Measurements from ENCODE around the gene RBKS. TPM values are rescaled to one million over a fixed set of nuclear protein-coding genes. Genes with fewer than 3 reads are reported as not detected.

Gene RBKS
- total and polyA plus RNA-seq, 2 of the 8 experiments (the other 6 are each of a cell fraction or from before 2014, with no cell fraction given): 1.1 to 1.5 TPM

DNA sequence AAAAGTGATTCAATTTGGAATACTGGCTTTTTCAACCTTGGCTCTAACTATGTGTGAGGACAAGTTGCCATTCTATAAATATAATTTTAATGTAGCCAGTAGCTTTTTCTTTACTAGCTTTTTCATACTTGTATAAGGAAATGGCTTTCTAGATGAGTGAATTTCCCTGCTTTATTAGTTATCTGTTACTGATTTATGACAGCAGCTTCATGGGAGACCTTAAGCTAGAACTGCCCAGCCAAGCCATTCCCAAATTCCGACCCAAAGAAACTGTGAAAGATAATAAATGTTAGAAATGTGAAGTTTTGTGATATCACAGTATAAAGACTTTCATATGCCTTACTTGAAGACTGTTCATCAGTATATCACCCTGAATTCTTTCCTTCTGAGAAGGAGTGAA lies 32.7 kb upstream of the RBKS start:
- H3K4ac ChIP-seq (replicated peaks; ENCODE audit: insufficient read length, low read depth, low read length): no peak overlapping the region
- H3K4me1 ChIP-seq (replicated peaks in 1 of 4; ENCODE audit: control insufficient read depth in 3 of 4, insufficient read depth in 4 of 4, low read length in 3 of 4): no peaks in the 10 kb centered on the region
- no peak overlapping the region for H3K18ac ChIP-seq (ENCODE audit: extremely low read depth, low read length)
- no peak overlapping the region for H2BK5ac ChIP-seq (ENCODE audit: low read depth, low read length)
- H2BK20ac ChIP-seq (ENCODE audit: low read length): no peak overlapping the region
- H2BK120ac ChIP-seq (replicated peaks; ENCODE audit: low read depth, low read length): no peak overlapping the region
- 100% methylated on average over 1 of the region's 1 CpG; no CpG with 5 or more reads in 1 of the 2 experiments for WGBS, 2 experiments (ENCODE audit: extremely low coverage in 1 of 2, insufficient coverage in 1 of 2, insufficient read length in 1 of 2, insufficient replicate concordance in 2 of 2, low coverage in 1 of 2, low lambda C conversion rate in 2 of 2, missing lambda C conversion rate in 1 of 2)
- H3K4me3 ChIP-seq (ENCODE audit: extremely low read depth in 1 of 4, insufficient read depth in 2 of 4, low read depth in 3 of 4, low read length in 4 of 4): no peak overlapping the region
- TF ChIP-seq POLR2AphosphoS5 (IDR thresholded peaks at IDR 0.05; ENCODE audit: low read depth, low read length) (no peak), BCL11A (IDR thresholded peaks at IDR 0.05; ENCODE audit: low read depth in 2 of 2, low read length in 2 of 2) (no peak), RNF2 (IDR thresholded peaks at IDR 0.05; ENCODE audit: borderline replicate concordance, low read depth, low read length, missing control alignments, poor library complexity, severe bottlenecking) (no peak), CBX5 (IDR thresholded peaks at IDR 0.05; ENCODE audit: low read depth, low read length) (no peak), SP4 (IDR thresholded peaks at IDR 0.05; ENCODE audit: low read length) (no peak), KDM4A (IDR thresholded peaks at IDR 0.05; ENCODE audit: low read depth, low read length, severe bottlenecking) (no peak), TCF12 (IDR thresholded peaks at IDR 0.05; ENCODE audit: low read depth, low read length) (no peak)
- TF ChIP-seq, protein P1, sequence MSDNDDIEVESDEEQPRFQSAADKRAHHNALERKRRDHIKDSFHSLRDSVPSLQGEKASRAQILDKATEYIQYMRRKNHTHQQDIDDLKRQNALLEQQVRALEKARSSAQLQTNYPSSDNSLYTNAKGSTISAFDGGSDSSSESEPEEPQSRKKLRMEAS (IDR thresholded peaks at IDR 0.05): no peak
- no peak overlapping the region for H4K5ac ChIP-seq (ENCODE audit: insufficient read length, low read depth, low read length)
- no peak overlapping the region for H3K9ac ChIP-seq (replicated peaks in 1 of 4; ENCODE audit: extremely low read depth in 1 of 4, low read depth in 3 of 4, low read length in 3 of 4)
- H4K91ac ChIP-seq (replicated peaks; ENCODE audit: insufficient read length, low read length): no peak overlapping the region
- H4K8ac ChIP-seq (ENCODE audit: extremely low read depth, insufficient read depth, low read length): no peak overlapping the region
- H2BK12ac ChIP-seq (ENCODE audit: low read depth, low read length): no peak overlapping the region
- ChIA-PET POLR2A (ENCODE audit: partially characterized antibody) (no interaction called here), CTCF (ENCODE audit: partially characterized antibody) (interaction anchor here (0.7 to 1.3 kb wide), 2 partner anchors 9 kb away, joined by 3 read pairs; no protein-coding TSS in a partner anchor)
- no peak overlapping the region for H3K56ac ChIP-seq (replicated peaks; ENCODE audit: insufficient read length, low read depth, low read length)
- no peaks in the 10 kb centered on the region for H3K36me3 ChIP-seq (ENCODE audit: control insufficient read depth in 2 of 4, insufficient read depth in 4 of 4, low read length in 3 of 4)
- H3K27ac ChIP-seq (ENCODE audit: low read depth, low read length): no peak overlapping the region
- no peak overlapping the region for H3K14ac ChIP-seq (ENCODE audit: insufficient read length)
- H3K79me2 ChIP-seq (ENCODE audit: control insufficient read depth in 1 of 2, insufficient read depth in 2 of 2, low read length in 2 of 2): no peaks in the 10 kb centered on the region
- DNase-seq (ENCODE audit: low read depth in 1 of 2, low spot score in 2 of 2): no peak
- no peaks in the 10 kb centered on the region for H4K20me1 ChIP-seq (replicated peaks in 1 of 2; ENCODE audit: control insufficient read depth in 1 of 2, insufficient read depth in 2 of 2, low read length in 2 of 2)
- no peaks in the 10 kb centered on the region for H3K23me2 ChIP-seq (ENCODE audit: low read depth, low read length)
- FAIRE-seq: no peak
- H2AFZ ChIP-seq (ENCODE audit: low read length): no peak overlapping the region
- no peak overlapping the region for H3K4me2 ChIP-seq (ENCODE audit: insufficient read depth in 1 of 2, low read depth in 2 of 2, low read length in 2 of 2)
- no peaks in the 10 kb centered on the region for H3K9me3 ChIP-seq (ENCODE audit: insufficient read depth in 2 of 2, low read depth in 1 of 2, low read length in 1 of 2)
- H3K23ac ChIP-seq (ENCODE audit: insufficient read length): no peak overlapping the region
- no peak overlapping the region for H2AK5ac ChIP-seq (ENCODE audit: low read depth, low read length)
- H3K79me1 ChIP-seq (ENCODE audit: low read depth, low read length): no peaks in the 10 kb centered on the region
- no peak overlapping the region for H2BK15ac ChIP-seq (ENCODE audit: low read length)
- no peaks in the 10 kb centered on the region for H3K27me3 ChIP-seq (replicated peaks in 1 of 4; ENCODE audit: control insufficient read depth in 3 of 4, extremely low read depth in 1 of 4, insufficient read depth in 3 of 4, low read length in 3 of 4)

Measured in H1 (cell line).